ENCODE data around the gene JPH3.

The JPH3 gene

GRCh38 chr16:87684106-87684677 lies 81.9 kb downstream of the JPH3 start:
- no peak for DNase-seq

DNA sequence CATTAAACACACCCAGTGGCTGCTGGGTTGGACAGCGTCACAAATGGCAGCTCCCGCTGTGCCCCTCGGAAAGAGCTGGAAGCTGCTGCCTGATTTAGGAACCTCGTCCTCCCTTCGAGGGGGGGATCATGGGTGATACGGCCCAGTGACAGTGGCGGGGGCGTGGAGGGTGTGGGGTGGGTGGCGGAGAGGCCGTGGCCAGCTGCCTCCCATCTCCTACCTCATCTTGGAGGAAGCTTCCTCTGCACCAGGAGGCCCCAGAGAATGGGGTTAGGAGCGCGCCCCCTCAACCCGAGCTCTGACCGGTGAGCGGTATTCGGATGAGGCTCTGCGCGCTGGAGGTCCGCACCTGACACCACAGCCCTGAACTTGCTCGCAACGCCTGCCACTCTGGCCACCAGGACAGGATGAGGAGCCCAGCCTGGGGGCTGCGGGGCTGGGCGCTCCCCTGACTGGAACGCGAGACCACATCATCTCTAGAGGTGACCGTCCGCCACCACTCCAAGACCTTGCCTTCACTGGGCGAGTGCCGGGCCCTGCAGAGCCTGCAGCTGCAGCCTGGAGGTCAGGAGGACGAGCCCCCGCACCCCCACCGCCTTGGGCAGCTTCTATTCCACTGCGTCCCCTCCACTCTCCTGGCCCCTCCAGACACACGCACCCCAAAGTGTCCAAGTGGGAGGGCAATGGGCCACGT lies 82.5 kb downstream of the JPH3 start:
- DNase-seq = no peak

GRCh38 chr16:87685405-87685755 lies 83.1 kb downstream of the JPH3 start:
- DNase-seq = no peak

- DNase-seq = no peak
Measured at GRCh38 chr16:87685766-87686165, 83.5 kb downstream of the JPH3 start.

DNA sequence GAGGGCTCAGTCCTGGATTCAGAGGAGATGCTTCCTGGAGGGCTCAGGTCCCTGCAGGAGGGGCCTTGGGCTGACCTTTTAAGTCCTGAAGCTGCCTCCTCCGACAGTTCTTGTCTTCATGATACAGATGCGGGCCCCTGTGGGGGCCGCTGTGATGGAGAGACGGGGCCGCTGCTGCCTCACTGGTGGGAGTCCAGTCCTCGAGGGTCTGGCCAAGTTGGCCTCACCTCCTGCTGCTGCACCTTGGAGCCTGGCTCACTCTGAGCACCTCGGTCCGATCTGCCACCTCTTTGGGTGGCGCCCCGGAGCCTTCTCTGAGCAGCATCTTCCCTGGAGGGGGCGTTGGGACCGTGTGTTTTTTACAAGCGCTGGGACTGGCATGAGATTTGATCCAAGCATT lies 84.4 kb downstream of the JPH3 start:
- DNase-seq = no peak

- no peak for DNase-seq
Measured at GRCh38 chr16:87687126-87687910, 85.0 kb downstream of the JPH3 start.

GRCh38 chr16:87687998-87688529 lies 85.8 kb downstream of the JPH3 start:
- DNase-seq = no peak

GRCh38 chr16:87688876-87689815 lies 86.8 kb downstream of the JPH3 start:
- DNase-seq = no peak

- no peak for DNase-seq
Measured at GRCh38 chr16:87689956-87690465, 87.7 kb downstream of the JPH3 start.

- no peak for DNase-seq
Measured at GRCh38 chr16:87690911-87691685, 88.8 kb downstream of the JPH3 start.

DNA sequence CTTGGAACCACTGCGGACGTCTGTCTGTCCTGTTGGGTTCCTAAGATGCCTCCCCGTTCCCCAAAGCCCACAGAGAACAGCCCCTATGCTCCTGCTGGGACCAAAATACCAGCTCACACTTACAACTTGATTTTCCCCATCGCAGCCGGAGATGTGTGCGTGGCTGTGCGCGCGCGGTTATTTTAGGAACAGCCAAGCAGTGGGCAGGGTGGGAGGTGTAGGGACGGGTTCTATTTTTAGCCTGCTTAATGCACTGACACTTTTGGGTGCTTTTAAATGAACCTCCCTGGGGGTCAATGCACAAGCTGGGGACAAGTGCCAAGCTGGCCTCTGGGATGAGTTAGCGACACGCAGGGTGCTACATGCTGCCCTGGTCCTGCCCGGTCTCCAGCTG lies 89.4 kb downstream of the JPH3 start:
- DNase-seq = no peak

GRCh38 chr16:87692176-87692575 lies 89.9 kb downstream of the JPH3 start:
- no peak for DNase-seq

GRCh38 chr16:87692756-87693155 lies 90.4 kb downstream of the JPH3 start:
- DNase-seq = no peak

DNA sequence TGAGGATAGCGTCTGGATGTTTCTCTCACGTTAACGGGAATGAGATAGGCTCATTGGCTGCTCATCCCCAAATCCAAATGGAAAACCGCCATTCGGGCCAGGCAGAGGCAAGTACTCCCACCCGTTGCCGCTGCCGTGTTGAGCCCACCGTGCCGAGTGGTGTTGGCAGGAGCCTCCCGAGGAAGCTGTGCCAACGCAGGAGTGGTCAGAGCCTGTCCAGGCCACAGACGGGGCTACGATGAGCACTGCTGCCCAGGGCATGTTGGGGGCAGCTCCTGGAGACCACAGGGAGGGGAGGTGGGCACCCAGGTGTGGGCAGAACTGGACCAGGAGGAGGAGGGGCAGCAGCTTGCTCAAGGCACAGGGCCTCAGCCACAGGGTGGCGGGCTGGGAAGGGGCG lies 91.5 kb downstream of the JPH3 start:
- DNase-seq = no peak

GRCh38 chr16:87694441-87695125 lies 92.3 kb downstream of the JPH3 start:
- DNase-seq = no peak

DNA sequence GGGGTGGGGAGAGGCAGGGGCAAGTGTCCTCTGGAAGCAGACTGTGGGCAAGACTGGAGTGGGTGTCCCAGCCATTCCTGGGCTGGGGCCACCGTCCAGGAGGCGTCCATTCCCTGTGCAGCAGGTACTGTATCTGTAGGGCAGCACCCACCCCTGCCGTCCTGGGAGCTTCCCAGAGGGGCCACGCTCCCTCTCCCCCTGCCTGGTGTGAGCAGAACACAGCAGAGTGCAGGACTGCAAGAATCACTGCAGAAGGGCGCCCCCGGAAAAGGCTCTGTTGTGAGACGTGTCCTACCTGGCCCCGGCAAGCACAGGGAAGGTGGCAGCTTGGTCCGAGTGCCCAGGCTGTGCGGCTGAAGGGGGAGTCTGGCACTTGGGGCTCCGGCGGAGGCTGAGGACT lies 93.2 kb downstream of the JPH3 start:
- no peak for DNase-seq

- DNase-seq = no peak
Measured at GRCh38 chr16:87696726-87697125, 94.4 kb downstream of the JPH3 start.

GRCh38 chr16:87697256-87697655 lies 94.9 kb downstream of the JPH3 start:
- no peak for DNase-seq

GRCh38 chr16:87697792-87698191 lies 95.5 kb downstream of the JPH3 start:
- DNase-seq = no peak

DNA sequence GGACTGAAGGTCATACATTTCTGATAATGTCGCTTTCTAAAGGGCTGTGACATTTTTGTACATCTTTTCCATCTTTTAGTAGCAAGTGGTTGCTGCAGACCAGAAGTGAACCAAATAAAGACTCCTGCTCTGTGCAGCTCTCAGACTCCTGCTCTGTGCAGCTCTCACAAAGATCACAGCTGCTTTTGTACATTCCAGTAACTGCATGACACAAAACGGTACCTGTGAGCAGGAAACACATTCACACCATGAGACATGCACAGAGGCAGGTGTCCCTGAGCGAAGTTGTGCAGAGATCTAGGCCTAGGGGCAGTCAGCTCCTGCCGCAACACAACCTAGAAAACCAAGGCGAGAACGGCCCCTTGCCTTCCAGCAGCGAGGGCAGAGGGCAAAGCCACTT lies 95.9 kb downstream of the JPH3 start:
- no peak for DNase-seq

- no peak for DNase-seq
Measured at GRCh38 chr16:87698676-87699199, 96.4 kb downstream of the JPH3 start.

Measured in fibroblast of upper back skin (primary cell).